GM12891 (cell line): ENCODE measurements around the gene GEMIN4.

Experiments used
- PAX5 ChIP-seq: IDR thresholded peaks from 2 replicates; pipeline ENCODE4 v1.6.1; 2011; ENCODE audit warnings: low read length, moderate library complexity, mild to moderate bottlenecking; ENCODE audit not compliant: insufficient read depth, severe bottlenecking
- POLR2A ChIP-seq: IDR thresholded peaks from 2 replicates; pipeline ENCODE4 v1.6.1; 2011; ENCODE audit warnings: low read depth, low read length, control low read depth
- POLR2AphosphoS5 ChIP-seq: IDR thresholded peaks from 2 replicates; pipeline ENCODE4 v1.6.1; 2011; ENCODE audit warnings: low read depth, low read length, control low read depth
- POU2F2 ChIP-seq: IDR thresholded peaks from 2 replicates; pipeline ENCODE4 v1.6.1; 2011; ENCODE audit warnings: low read depth, mild to moderate bottlenecking, control low read depth, low read length, moderate library complexity
- SPI1 ChIP-seq: IDR thresholded peaks from 2 replicates; pipeline ENCODE4 v1.6.1; 2011; ENCODE audit warnings: low read depth, low read length, control low read depth

- TF ChIP-seq POLR2AphosphoS5 (no peak), POLR2A (no peak), PAX5 (no peak), POU2F2 (no peak), SPI1 (no peak)
These were observed 39.8 kb upstream of the GEMIN4 start for GRCh38 chr17:791829-792228.
